Neuronal stem cell (in vitro differentiated cells): ENCODE results near the gene ATP13A1.

ENCODE experiments used
- DNase-seq: peaks from one replicate; pipeline ENCODE4 v3.0.0-alpha.2; 2013; ENCODE audit warnings: low spot score
- H2AFZ ChIP-seq: one replicate; pipeline ENCODE4 v1.6.1; 2013; ENCODE audit warnings: mild to moderate bottlenecking, low read length, inconsistent platforms
- H2AK5ac ChIP-seq: 2 replicates; pipeline ENCODE4 v1.6.1; 2013; ENCODE audit warnings: low read depth, mild to moderate bottlenecking, inconsistent platforms, low read length, moderate library complexity, mixed read lengths
- H2BK120ac ChIP-seq: 2 replicates; pipeline ENCODE4 v1.6.1; 2013; ENCODE audit warnings: low read depth, mild to moderate bottlenecking, inconsistent platforms, low read length, moderate library complexity, mixed read lengths
- H2BK12ac ChIP-seq: one replicate; pipeline ENCODE4 v1.6.1; 2013; ENCODE audit warnings: low read length, inconsistent platforms
- H2BK15ac ChIP-seq: 2 replicates; pipeline ENCODE4 v1.6.1; 2013; ENCODE audit warnings: mild to moderate bottlenecking, low read length, inconsistent platforms, mixed read lengths
- H2BK5ac ChIP-seq: one replicate; pipeline ENCODE4 v1.6.1; 2013; ENCODE audit warnings: inconsistent platforms, mild to moderate bottlenecking, low read length, moderate library complexity
- H3K14ac ChIP-seq: one replicate; pipeline ENCODE4 v1.6.1; 2013; ENCODE audit warnings: low read length, inconsistent platforms
- H3K18ac ChIP-seq: 2 replicates; pipeline ENCODE4 v1.6.1; 2013; ENCODE audit warnings: low read length, inconsistent platforms
- H3K23ac ChIP-seq: 2 replicates; pipeline ENCODE4 v1.6.1; 2013; ENCODE audit warnings: low read depth, mild to moderate bottlenecking, mixed read lengths, low read length, inconsistent platforms; ENCODE audit not compliant: poor library complexity
- H3K27ac ChIP-seq: replicated peaks from 3 replicates; pipeline ENCODE4 v1.5.1; 2013; ENCODE audit warnings: low read length, inconsistent platforms
- H3K27me3 ChIP-seq, 3 experiments: 2 replicates each; pipeline ENCODE4 v1.6.1; 2013; ENCODE audit warnings: low read length in 3 of 3, mild to moderate bottlenecking in 2 of 3, inconsistent platforms in 1 of 3, low read depth in 1 of 3, mixed read lengths in 1 of 3, moderate library complexity in 1 of 3; ENCODE audit not compliant: control insufficient read depth in 3 of 3, insufficient read depth in 3 of 3
- H3K36me3 ChIP-seq, 2 donors: replicated peaks in 1 of 2; 2 replicates each; pipeline ENCODE4 v1.6.1; 2013; ENCODE audit warnings: low read length in 2 of 2; ENCODE audit not compliant: control insufficient read depth in 2 of 2, insufficient read depth in 2 of 2
- H3K4ac ChIP-seq: 2 replicates; pipeline ENCODE4 v1.6.1; 2013; ENCODE audit warnings: inconsistent platforms, mild to moderate bottlenecking, low read length, moderate library complexity
- H3K4me1 ChIP-seq, 2 donors: 1 replicate in 1 of 2; 2 replicates in 1 of 2; pipeline ENCODE4 v1.6.1; 2013; ENCODE audit warnings: low read length in 2 of 2, low read depth in 1 of 2; ENCODE audit not compliant: control insufficient read depth in 2 of 2, insufficient read depth in 1 of 2
- H3K4me2 ChIP-seq: one replicate; pipeline ENCODE4 v1.6.1; 2013; ENCODE audit warnings: mild to moderate bottlenecking, low read length, inconsistent platforms; ENCODE audit not compliant: insufficient read depth, poor library complexity, severe bottlenecking
- H3K4me3 ChIP-seq, 2 donors: 2 replicates each; pipeline ENCODE4 v1.5.1; 2013; ENCODE audit warnings: low read length in 2 of 2, mild to moderate bottlenecking in 2 of 2, inconsistent platforms in 1 of 2, moderate library complexity in 1 of 2
- H3K79me1 ChIP-seq: one replicate; pipeline ENCODE4 v1.6.1; 2013; ENCODE audit warnings: low read depth, mild to moderate bottlenecking, inconsistent platforms, low read length, moderate library complexity
- H3K9ac ChIP-seq: one replicate; pipeline ENCODE4 v1.6.1; 2013; ENCODE audit warnings: mild to moderate bottlenecking, low read depth, low read length, inconsistent platforms; ENCODE audit not compliant: poor library complexity
- H3K9me3 ChIP-seq, 2 donors: replicated peaks in 1 of 2; 2 replicates each; pipeline versions ENCODE3 to v1.6.1; 2013; ENCODE audit warnings: low read length in 2 of 2, mild to moderate bottlenecking in 2 of 2, inconsistent platforms in 1 of 2, low read depth in 1 of 2, mixed read lengths in 1 of 2, moderate library complexity in 1 of 2; ENCODE audit not compliant: control insufficient read depth in 2 of 2, insufficient read depth in 1 of 2
- H4K8ac ChIP-seq: one replicate; pipeline ENCODE4 v1.6.1; 2013; ENCODE audit warnings: low read depth, mild to moderate bottlenecking, inconsistent platforms, low read length, moderate library complexity
- H4K91ac ChIP-seq: one replicate; pipeline ENCODE4 v1.6.1; 2013; ENCODE audit warnings: low read length, low read depth, mild to moderate bottlenecking, inconsistent platforms; ENCODE audit not compliant: poor library complexity
- WGBS, 2 donors: extraction: QIAGEN DNeasy Blood & Tissue Kit; methylation state at CpG; one replicate each; pipeline ENCODE4 v1.1.7; 2013; ENCODE audit warnings: missing lambda C conversion rate in 2 of 2, mixed read lengths in 1 of 2; ENCODE audit not compliant: insufficient read length in 2 of 2, insufficient replicate concordance in 1 of 2; ENCODE audit errors: extremely low coverage in 2 of 2; 5-methylcytosine and 5-hydroxymethylcytosine counted together

The ATP13A1 gene

DNA sequence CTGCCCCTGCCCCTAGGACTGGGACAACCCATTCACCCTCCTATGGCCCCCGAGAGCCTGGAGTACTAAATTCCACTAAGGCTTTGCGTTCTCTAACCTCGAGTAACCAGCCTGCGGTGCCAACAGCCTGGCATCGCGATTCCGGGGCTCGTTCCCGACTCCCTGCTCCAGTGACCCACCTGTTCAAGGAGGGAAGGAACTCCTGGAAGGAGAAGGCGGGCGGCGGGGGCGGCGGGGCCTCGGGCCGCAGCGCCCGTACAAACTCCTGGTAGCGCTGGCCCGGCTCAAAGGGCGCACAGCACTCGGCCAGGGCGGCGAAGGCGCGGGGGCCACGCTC, 26.3 kb downstream of the ATP13A1 start:
- peaks cover 14 to 50% of the 10 kb centered on the region in 2 donors for H3K36me3 ChIP-seq

GRCh38 chr19:19636573-19637185, 26.8 kb downstream of the ATP13A1 start:
- no peak overlapping the region for H2BK5ac ChIP-seq
- H2BK15ac ChIP-seq, result no peak overlapping the region
- H3K27ac ChIP-seq, result no peak overlapping the region
- no peak overlapping the region for H4K8ac ChIP-seq
- no CpG with 5 or more reads among the region's 9 CpGs for WGBS, 2 donors
- H3K79me1 ChIP-seq, result no peaks in the 10 kb centered on the region
- peaks cover 0 to 2% of the 10 kb centered on the region in 2 donors for H3K9me3 ChIP-seq
- no peaks in the 10 kb centered on the region for H3K27me3 ChIP-seq
- no peak overlapping the region for H3K4me2 ChIP-seq
- H3K14ac ChIP-seq, result no peak overlapping the region
- H3K4me3 ChIP-seq, result peak overlapping the region in 1 of 2 donors; percentile 37
- H3K4me1 ChIP-seq, result no peaks in the 10 kb centered on the region
- H2AFZ ChIP-seq, result no peak overlapping the region
- DNase-seq, result no peak
- peak overlapping the region; percentile 60 for H3K9ac ChIP-seq
- no peak overlapping the region for H3K18ac ChIP-seq
- H3K36me3 ChIP-seq, result peaks cover 14 to 50% of the 10 kb centered on the region in 2 donors
- H4K91ac ChIP-seq, result no peak overlapping the region
- no peak overlapping the region for H2BK12ac ChIP-seq
- H3K23ac ChIP-seq, result no peak overlapping the region
- H3K4ac ChIP-seq, result no peak overlapping the region
- H2BK120ac ChIP-seq, result peak overlapping the region; percentile 61
- no peak overlapping the region for H2AK5ac ChIP-seq

More for the DNA sequence above, 26.3 kb downstream of the ATP13A1 start:
- no peak for DNase-seq
- H3K27me3 ChIP-seq, result no peaks in the 10 kb centered on the region
- peak overlapping the region; percentile 61 for H2BK120ac ChIP-seq
- no peak overlapping the region for H3K23ac ChIP-seq
- no peak overlapping the region for H2AK5ac ChIP-seq
- H2BK12ac ChIP-seq, result no peak overlapping the region
- no peak overlapping the region for H3K4me2 ChIP-seq
- no peak overlapping the region for H4K91ac ChIP-seq
- H4K8ac ChIP-seq, result no peak overlapping the region
- no peak overlapping the region for H3K4ac ChIP-seq
- no peak overlapping the region for H3K14ac ChIP-seq
- H2BK15ac ChIP-seq, result no peak overlapping the region
- peaks cover 0 to 2% of the 10 kb centered on the region in 2 donors for H3K9me3 ChIP-seq
- H3K4me3 ChIP-seq, result no peak overlapping the region
- no peaks in the 10 kb centered on the region for H3K79me1 ChIP-seq
- no peaks in the 10 kb centered on the region for H3K4me1 ChIP-seq
- H2AFZ ChIP-seq, result no peak overlapping the region
- H3K27ac ChIP-seq, result no peak overlapping the region
- no peak overlapping the region for H3K9ac ChIP-seq
- no peak overlapping the region for H2BK5ac ChIP-seq
- no peak overlapping the region for H3K18ac ChIP-seq
- no CpG with 5 or more reads among the region's 27 CpGs for WGBS, 2 donors

- no peak overlapping the region for H4K91ac ChIP-seq
- no peak overlapping the region for H3K4ac ChIP-seq
- H3K36me3 ChIP-seq, result peaks cover 18 to 59% of the 10 kb centered on the region in 2 donors
- no peak overlapping the region for H3K14ac ChIP-seq
- peaks cover 0 to 2% of the 10 kb centered on the region in 2 donors for H3K9me3 ChIP-seq
- H3K9ac ChIP-seq, result no peak overlapping the region
- H3K4me2 ChIP-seq, result no peak overlapping the region
- peak overlapping the region; percentile 2 for H2BK5ac ChIP-seq
- H4K8ac ChIP-seq, result no peak overlapping the region
- H3K27me3 ChIP-seq, result no peaks in the 10 kb centered on the region
- no peak overlapping the region for H2BK120ac ChIP-seq
- no peak for DNase-seq
- no peak overlapping the region for H3K27ac ChIP-seq
- no peak overlapping the region for H3K18ac ChIP-seq
- no peaks in the 10 kb centered on the region for H3K79me1 ChIP-seq
- H3K4me1 ChIP-seq, result no peaks in the 10 kb centered on the region
- peak overlapping the region; percentile 53 for H3K23ac ChIP-seq
- no peak overlapping the region for H2AFZ ChIP-seq
- no peak overlapping the region for H2BK15ac ChIP-seq
- H2AK5ac ChIP-seq, result no peak overlapping the region
- H3K4me3 ChIP-seq, result no peak overlapping the region
- no peak overlapping the region for H2BK12ac ChIP-seq
- no CpG with 5 or more reads among the region's 14 CpGs for WGBS, 2 donors
Observed at GRCh38 chr19:19635313-19635702, 28.2 kb downstream of the ATP13A1 start.

- Histone ChIP-seq H3K9ac (no peak overlapping the region), H3K23ac (no peak overlapping the region), H3K36me3 (peaks cover 15 to 59% of the 10 kb centered on the region in 2 donors), H2BK15ac (no peak overlapping the region), H3K4me2 (no peak overlapping the region), H2BK12ac (no peak overlapping the region), H3K4me1 (no peaks in the 10 kb centered on the region), H4K91ac (no peak overlapping the region), H2AK5ac (no peak overlapping the region), H3K79me1 (no peaks in the 10 kb centered on the region), H3K4ac (no peak overlapping the region), H4K8ac (peak overlapping the region; percentile 93), H3K14ac (no peak overlapping the region), H2AFZ (no peak overlapping the region), H3K18ac (no peak overlapping the region), H3K27ac (no peak overlapping the region), H2BK120ac (no peak overlapping the region), H3K4me3 (no peak overlapping the region), H2BK5ac (peak overlapping the region; percentile 8), H3K9me3 (peaks cover 0 to 2% of the 10 kb centered on the region in 2 donors), H3K27me3 (no peaks in the 10 kb centered on the region)
- no CpG with 5 or more reads among the region's 36 CpGs for WGBS, 2 donors
- DNase-seq, result no peak
Observed at GRCh38 chr19:19634516-19635312, 28.8 kb downstream of the ATP13A1 start.
